T-helper 1 cell treated with Interleukin-12 subunit alpha and Interleukin-12 subunit beta and Interleukin-4 antibody, amounts not matched to agents 30 ng/mL and 1 ng/mL, for 36 hours (primary cell): Measurements from ENCODE around the gene RPIA. TPM values are rescaled to one million over a fixed set of nuclear protein-coding genes. Genes with fewer than 3 reads are reported as not detected.
"Not testable (repeated sequence)": the region's sequence is repeated elsewhere in the genome, so short reads cannot be mapped to it uniquely, and the experiment has no call there.

ENCODE experiments used
- intact Hi-C: fragments of 100-400 bp; cut with micrococcal nuclease; formaldehyde crosslinking; loops from one replicate; pipeline ENCODE4 v1.15.1; 2024
- total RNA-seq: library from RNA; stranded (reverse); gene quantifications from 2 replicates; pipeline ENCODE4 v1.2.3, GENCODE V29; 2022

RPIA gene
- total RNA-seq, 1 donor from 2014 or later: 39.4 TPM

DNA sequence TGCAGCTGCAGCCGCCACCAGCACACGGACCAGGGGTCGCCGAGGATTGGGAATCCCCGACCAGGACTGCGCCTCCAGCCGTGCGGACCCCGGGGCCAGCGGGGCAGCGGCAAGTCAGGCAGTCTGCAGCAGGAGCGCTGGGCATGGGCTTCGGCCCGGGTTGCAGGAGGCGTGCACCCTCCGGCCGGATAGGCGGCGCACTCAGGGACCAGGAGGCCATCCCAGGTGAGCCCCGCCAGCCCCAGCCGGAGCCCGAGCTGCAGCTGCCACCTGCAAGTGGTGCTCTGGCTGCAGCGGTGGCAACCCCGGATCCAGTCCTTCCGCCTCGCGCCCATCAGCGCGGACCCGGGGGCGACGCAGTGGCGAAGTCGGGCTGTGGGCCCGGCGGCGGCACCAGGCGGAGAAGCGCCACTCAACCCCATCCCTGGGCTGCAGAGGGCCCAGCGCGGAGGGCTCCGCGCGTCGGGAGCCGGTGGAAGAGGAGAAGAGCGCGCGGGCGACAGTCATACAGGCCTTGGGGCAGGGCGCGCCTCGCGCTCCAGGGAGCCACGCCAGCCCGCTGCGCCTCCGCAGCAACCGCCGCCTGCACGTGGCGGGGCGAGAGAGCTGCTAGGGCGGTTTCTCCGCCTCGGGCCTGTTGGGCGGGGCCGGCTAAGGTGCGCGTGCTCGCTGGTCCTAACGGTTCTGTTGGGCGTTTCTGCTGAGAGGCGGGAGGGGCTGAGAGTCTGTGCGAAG is 73.8 kb downstream of the RPIA start:
- intact Hi-C loops: loop anchor here (1.0 kb wide), 1 partner anchor 11 kb away; no protein-coding TSS in a partner anchor

DNA sequence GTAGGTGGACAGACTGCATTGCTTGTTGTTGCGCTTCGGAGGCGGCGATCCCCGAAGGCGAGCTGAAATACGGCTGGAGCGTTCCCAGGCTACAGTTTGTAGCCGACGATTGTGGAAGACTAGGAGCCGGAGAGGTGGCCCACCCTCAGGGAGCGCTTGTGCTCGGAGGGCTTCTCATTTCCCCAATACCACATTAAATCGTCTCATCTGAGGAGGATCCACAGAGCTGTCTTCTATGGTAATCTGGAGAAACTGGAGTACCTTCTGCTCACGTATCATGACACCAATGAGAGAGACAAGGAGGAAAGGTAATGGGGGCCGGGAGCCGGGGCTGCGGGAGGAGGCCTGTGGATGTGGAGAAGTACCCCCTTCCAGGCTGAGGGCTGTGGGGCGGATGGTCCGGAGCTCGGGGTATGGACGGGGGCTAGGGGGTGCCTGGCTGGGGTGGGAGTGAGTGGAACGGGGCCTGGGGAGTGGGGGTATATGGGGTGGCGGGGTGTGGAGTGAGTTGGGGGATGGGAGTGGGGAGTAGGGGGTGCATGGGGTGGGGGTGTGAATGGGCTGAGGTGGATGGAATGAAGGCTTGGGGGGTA is 74.5 kb downstream of the RPIA start:
- intact Hi-C loops: loop anchor here (1.0 kb wide), 1 partner anchor 12 kb away; no protein-coding TSS in a partner anchor

DNA sequence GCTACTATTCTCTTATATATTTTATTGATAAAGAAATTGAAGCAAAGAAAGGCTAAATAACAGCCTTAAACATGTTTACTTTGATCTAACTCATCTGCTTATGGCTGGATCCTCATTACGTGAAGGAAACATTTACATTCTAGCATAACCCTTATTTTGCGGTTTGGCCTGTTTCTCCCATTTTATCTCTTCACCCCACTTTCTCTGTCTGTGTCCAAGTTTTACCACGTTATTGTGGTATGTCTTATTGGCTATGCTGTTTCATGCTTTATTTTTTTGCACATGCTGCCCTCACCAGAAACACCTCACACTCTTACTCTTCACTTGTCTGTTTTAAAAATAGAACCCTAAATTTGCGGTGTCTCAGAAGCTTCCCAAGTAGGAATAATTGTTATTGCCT is 78.5 kb downstream of the RPIA start:
- intact Hi-C loops: no loop called here

DNA sequence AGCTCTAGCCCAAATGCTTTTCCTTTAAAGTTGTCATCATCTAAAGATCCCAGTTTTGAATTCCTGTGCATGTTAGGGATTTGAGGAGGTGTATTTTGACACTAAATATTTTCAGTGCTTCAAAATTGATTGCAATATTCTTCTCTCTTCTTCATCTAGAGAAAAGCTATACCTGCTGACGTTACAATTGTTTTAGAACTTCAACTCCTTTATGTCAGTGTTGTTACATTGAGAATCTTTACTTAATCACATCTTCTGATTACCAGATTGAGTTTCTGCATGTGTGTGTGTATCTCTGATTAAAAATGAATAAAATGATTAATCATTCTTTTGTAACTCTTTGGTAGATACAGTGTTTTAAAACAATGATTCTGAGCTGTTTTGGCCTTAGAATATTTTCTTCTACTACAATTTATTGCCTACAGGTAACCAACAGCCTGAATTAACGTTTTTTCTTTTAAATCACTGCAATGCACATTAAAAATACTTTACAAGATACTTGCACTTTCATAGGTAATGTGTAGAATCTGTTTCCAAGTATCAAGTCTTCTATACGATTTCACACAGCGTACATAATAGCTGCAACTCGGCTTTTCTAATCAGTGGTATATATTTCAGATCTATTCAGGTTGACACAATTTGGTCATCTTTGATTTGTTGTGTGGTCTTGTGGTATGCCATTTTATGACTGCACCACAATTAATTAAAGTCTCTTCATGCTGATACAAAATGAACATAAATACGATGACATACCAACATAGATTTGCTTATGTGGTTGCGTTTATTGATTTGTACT is 82.0 kb downstream of the RPIA start:
- intact Hi-C loops: not testable (repeated sequence)

DNA sequence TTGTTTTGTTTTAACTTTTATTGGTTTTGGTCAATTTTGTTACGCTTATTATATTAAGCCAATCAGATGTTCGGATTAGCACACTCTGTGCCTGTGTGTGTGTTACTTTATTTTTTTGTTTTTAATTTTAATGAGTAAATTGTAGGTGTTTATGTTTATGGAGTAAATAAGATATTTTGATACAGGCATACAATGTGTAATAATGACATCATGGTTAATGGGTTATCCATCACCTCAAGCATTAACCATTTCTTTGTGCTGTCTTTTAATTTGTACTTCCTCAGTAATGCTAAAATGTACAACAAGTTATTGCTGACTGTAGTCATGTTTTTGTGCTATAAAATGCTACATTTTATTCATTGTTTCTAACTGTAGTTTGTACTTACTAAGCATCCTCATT is 97.7 kb downstream of the RPIA start:
- intact Hi-C loops: not testable (repeated sequence)

DNA sequence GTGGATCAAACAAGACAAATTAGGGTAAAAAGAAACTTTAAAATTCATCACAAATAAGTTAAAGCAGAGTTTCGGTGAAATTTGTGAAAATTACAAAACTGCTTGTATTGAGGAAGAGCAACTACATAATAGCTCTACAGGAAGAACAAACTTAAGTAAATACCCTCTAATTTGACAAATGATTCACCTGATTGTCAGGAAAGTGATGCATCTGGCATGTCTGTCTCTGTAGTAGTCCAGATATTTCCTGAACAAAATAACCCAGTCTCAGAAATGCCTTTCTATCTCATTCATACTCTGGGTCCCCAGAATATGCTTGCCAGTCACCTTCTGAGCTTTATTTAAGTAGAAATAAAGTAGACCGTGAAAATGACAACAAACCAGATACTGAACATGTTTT is 104.5 kb downstream of the RPIA start:
- intact Hi-C loops: not testable (repeated sequence)

DNA sequence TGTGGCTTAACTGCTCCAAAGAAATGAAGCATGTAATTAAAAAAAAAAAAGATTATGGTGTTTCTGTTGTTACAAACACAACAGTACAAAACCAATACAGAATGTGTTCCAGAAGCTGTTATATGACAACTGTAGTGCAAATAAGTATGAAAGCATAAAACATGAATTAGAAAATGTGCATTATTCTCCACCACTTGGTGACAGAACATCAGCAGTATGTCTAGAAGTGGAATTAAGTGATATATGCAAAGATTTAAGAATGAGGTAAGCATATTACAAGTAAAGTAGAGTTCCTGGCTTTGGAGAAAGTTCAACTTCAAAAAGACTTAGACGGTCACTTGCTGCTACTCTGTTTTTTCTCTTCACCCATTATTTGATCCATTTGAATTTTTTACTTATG is 105.0 kb downstream of the RPIA start:
- intact Hi-C loops: not testable (repeated sequence)

DNA sequence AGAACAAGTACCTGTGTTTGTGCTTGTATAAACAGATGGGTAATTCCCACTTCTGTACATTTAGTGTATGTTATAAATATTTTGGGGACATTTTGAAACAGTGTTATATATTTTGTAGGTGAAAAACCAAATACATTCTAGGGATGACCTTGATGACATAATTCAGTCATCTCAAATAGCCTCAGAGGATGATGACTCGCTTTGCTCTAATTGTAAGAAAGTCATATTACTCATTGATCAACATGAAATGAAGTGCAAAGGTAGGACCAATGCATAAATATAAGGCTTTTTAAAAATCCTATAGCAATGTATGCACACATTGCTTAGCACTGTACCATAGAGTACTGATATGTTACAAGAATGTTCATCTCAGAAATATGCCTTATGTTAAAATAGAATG is 105.7 kb downstream of the RPIA start:
- intact Hi-C loops: not testable (repeated sequence)

Other genes with a start within 250 kb of the RPIA start
- gene FOXI3, start 239.0 kb upstream of the RPIA start, total RNA-seq: not detected in 2 replicates
- 30.5 and 31.4 TPM in 2 replicates for gene EIF2AK3, start 64.2 kb upstream of the RPIA start, total RNA-seq